Neural cell (in vitro differentiated cells): ENCODE data around the gene GSX2.

Source experiments
- CTCF ChIP-seq: fragments of 450-650 bp; IDR thresholded peaks from 2 replicates; pipeline ENCODE4 v1.5.1; 2014; ENCODE audit warnings: antibody characterized with exemption, mild to moderate bottlenecking, moderate library complexity; ENCODE audit not compliant: poor library complexity, severe bottlenecking
- EP300 ChIP-seq: fragments of 450-650 bp; conservative IDR thresholded peaks from 2 replicates; pipeline ENCODE4 v1.6.1; 2014; ENCODE audit warnings: antibody characterized with exemption, mild to moderate bottlenecking, moderate library complexity; ENCODE audit not compliant: poor library complexity, severe bottlenecking
- EZH2 ChIP-seq: fragments of 200-600, 300-800 bp; shearing (Covaris generic), sonication (generic); IDR thresholded peaks from 2 replicates; pipeline ENCODE4 v1.6.1; 2014; ENCODE audit warnings: antibody characterized with exemption, low read length, borderline replicate concordance, mild to moderate bottlenecking; ENCODE audit not compliant: insufficient read depth, poor library complexity, severe bottlenecking
- MXI1 ChIP-seq: fragments of 450-650 bp; conservative IDR thresholded peaks from 2 replicates; pipeline ENCODE4 v1.6.1; 2014; ENCODE audit warnings: antibody characterized with exemption, mild to moderate bottlenecking; ENCODE audit not compliant: poor library complexity, severe bottlenecking
- POLR2AphosphoS5 ChIP-seq: IDR thresholded peaks from 2 replicates; pipeline ENCODE4 v1.6.1; 2012
- RAD21 ChIP-seq: fragments of 450-650 bp; conservative IDR thresholded peaks from 2 replicates; pipeline ENCODE4 v1.6.1; 2014; ENCODE audit warnings: antibody characterized with exemption, mild to moderate bottlenecking, moderate library complexity
- SMC3 ChIP-seq: fragments of 450-650 bp; conservative IDR thresholded peaks from 2 replicates; pipeline ENCODE4 v1.6.1; 2014; ENCODE audit warnings: antibody characterized with exemption, mild to moderate bottlenecking, moderate library complexity; ENCODE audit not compliant: poor library complexity

GRCh38 chr4:54066088-54066415 is 33.9 kb upstream of the GSX2 start:
- no peak for TF ChIP-seq CTCF
- TF ChIP-seq EP300, result no peak
- TF ChIP-seq POLR2AphosphoS5, result no peak
- no peak for TF ChIP-seq EZH2
- TF ChIP-seq MXI1, result no peak
- TF ChIP-seq RAD21, result no peak
- no peak for TF ChIP-seq SMC3
